GM23338 (cell line): ENCODE results near the gene PSMD14. TPM values are rescaled to one million over a fixed set of nuclear protein-coding genes. Genes with fewer than 3 reads are reported as not detected.

Source experiments
- ATAC-seq: fragments of 200-7000 bp; cut with Tn5 transposase; 3 replicates; pipeline ENCODE4 v1.9.1; 2020
- DNase-seq: peaks from one replicate; pipeline ENCODE4 v3.0.0-alpha.2; 2015; ENCODE audit warnings: low spot score
- H2AFZ ChIP-seq: fragments of 200-600 bp; sonication (generic); 2 replicates; pipeline ENCODE4 v1.8.0; 2016; ENCODE audit warnings: antibody characterized with exemption, mild to moderate bottlenecking, moderate library complexity
- H3F3A ChIP-seq: fragments of 200-600 bp; sonication (generic); replicated peaks from 2 replicates; pipeline ENCODE4 v1.8.0; 2017; ENCODE audit warnings: antibody characterized with exemption, mixed run types, low read depth
- H3K27ac ChIP-seq: fragments of 200-600 bp; sonication (generic); 2 replicates; pipeline ENCODE4 v1.6.1; 2016; ENCODE audit warnings: low read depth
- H3K27me3 ChIP-seq: fragments of 200-600 bp; sonication (generic); 2 replicates; pipeline ENCODE4 v1.8.0; 2016; ENCODE audit warnings: mild to moderate bottlenecking, mixed run types, moderate library complexity; ENCODE audit not compliant: insufficient read depth
- H3K36me3 ChIP-seq: fragments of 200-600 bp; sonication (generic); 2 replicates; pipeline ENCODE4 v1.8.0; 2016; ENCODE audit warnings: mild to moderate bottlenecking; ENCODE audit not compliant: insufficient read depth
- H3K4me1 ChIP-seq: fragments of 200-600 bp; sonication (generic); 2 replicates; pipeline ENCODE4 v1.8.0; 2016; ENCODE audit warnings: mild to moderate bottlenecking, moderate library complexity; ENCODE audit not compliant: insufficient read depth
- H3K4me2 ChIP-seq: fragments of 200-600 bp; sonication (generic); 2 replicates; pipeline ENCODE4 v1.7.1; 2017; ENCODE audit warnings: mixed run types
- H3K4me3 ChIP-seq: fragments of 200-600 bp; sonication (generic); 2 replicates; pipeline ENCODE4 v1.6.1; 2016; ENCODE audit warnings: mixed run types
- H3K79me2 ChIP-seq: fragments of 200-600 bp; sonication (generic); replicated peaks from 2 replicates; pipeline ENCODE4 v1.8.0; 2017; ENCODE audit warnings: mild to moderate bottlenecking; ENCODE audit not compliant: insufficient read depth
- H3K9me2 ChIP-seq: fragments of 200-600 bp; sonication (generic); 2 replicates; pipeline ENCODE4 v1.8.0; 2017; ENCODE audit not compliant: insufficient read depth
- H4K20me1 ChIP-seq: fragments of 200-600 bp; sonication (generic); replicated peaks from 2 replicates; pipeline ENCODE4 v1.8.0; 2017; ENCODE audit warnings: mild to moderate bottlenecking; ENCODE audit not compliant: insufficient read depth
- H3K27ac Mint-ChIP-seq: 2 replicates; pipeline ENCODE4 v1.8.0; 2020; ENCODE audit warnings: inconsistent platforms, mild to moderate bottlenecking, moderate library complexity, mixed read lengths
- H3K27me3 Mint-ChIP-seq: 3 replicates; pipeline ENCODE4 v1.8.0; 2022; ENCODE audit warnings: low read depth, mild to moderate bottlenecking, moderate library complexity, mixed read lengths, inconsistent platforms; ENCODE audit not compliant: insufficient read depth, poor library complexity
- H3K36me3 Mint-ChIP-seq: 3 replicates; pipeline ENCODE4 v1.8.0; 2021; ENCODE audit warnings: low read depth, mild to moderate bottlenecking, inconsistent platforms, moderate library complexity, mixed read lengths
- H3K4me1 Mint-ChIP-seq: 3 replicates; pipeline ENCODE4 v1.8.0; 2020; ENCODE audit warnings: mild to moderate bottlenecking, inconsistent platforms, mixed read lengths
- H3K4me3 Mint-ChIP-seq: 3 replicates; pipeline ENCODE4 v1.8.0; 2021; ENCODE audit warnings: moderate library complexity, mild to moderate bottlenecking, inconsistent platforms, mixed read lengths
- H3K9me3 Mint-ChIP-seq: 3 replicates; pipeline ENCODE4 v1.8.0; 2020; ENCODE audit warnings: moderate library complexity, mild to moderate bottlenecking, inconsistent platforms, mixed read lengths
- CREB1 ChIP-seq: fragments of 250-450 bp; sonication (Bioruptor Pico); IDR thresholded peaks from 2 replicates; pipeline ENCODE4 v1.5.0; 2020; ENCODE audit warnings: low read depth, mild to moderate bottlenecking, moderate library complexity
- EZH2 ChIP-seq: fragments of 200-600 bp; sonication (generic); IDR thresholded peaks from one replicate; pipeline ENCODE4 v1.8.0; 2017; ENCODE audit warnings: antibody characterized with exemption, mild to moderate bottlenecking, low read depth; ENCODE audit not compliant: unreplicated experiment
- EZH2phosphoT487 ChIP-seq: fragments of 200-600 bp; sonication (generic); IDR thresholded peaks from one replicate; pipeline ENCODE4 v1.8.1; 2018; ENCODE audit warnings: antibody characterized with exemption; ENCODE audit not compliant: unreplicated experiment
- JUNB ChIP-seq: IDR thresholded peaks from one replicate; pipeline ENCODE4 v1.6.1; 2016; ENCODE audit warnings: antibody characterized with exemption; ENCODE audit not compliant: unreplicated experiment
- NANOG ChIP-seq: IDR thresholded peaks from 2 replicates; pipeline ENCODE4 v1.6.1; 2016; ENCODE audit warnings: antibody characterized with exemption, borderline replicate concordance
- POLR2AphosphoS5 ChIP-seq: IDR thresholded peaks from 2 replicates; pipeline ENCODE4 v1.6.1; 2016; ENCODE audit warnings: antibody characterized with exemption, low read depth
- STAT1 ChIP-seq: IDR thresholded peaks from one replicate; pipeline ENCODE4 v1.6.1; 2016; ENCODE audit warnings: antibody characterized with exemption; ENCODE audit not compliant: unreplicated experiment
- ZNF114 ChIP-seq: fragments of 250-450 bp; sonication (Bioruptor Pico); IDR thresholded peaks from 2 replicates; pipeline ENCODE4 v1.5.0; 2020; ENCODE audit warnings: mild to moderate bottlenecking, moderate library complexity
- ZNF331 ChIP-seq: fragments of 250-450 bp; sonication (Bioruptor Pico); IDR thresholded peaks from 2 replicates; pipeline ENCODE4 v1.5.0; 2020; ENCODE audit warnings: low read depth, mild to moderate bottlenecking, moderate library complexity
- polyA plus RNA-seq: library from polyadenylated mRNA; unstranded; fragments of >200 nt; fragmentation: Nextera tagmentation; extraction: Ambion mirVana; gene quantifications from 2 replicates; pipeline ENCODE4 v1.2.1, GENCODE V29; 2016
- total RNA-seq: library from RNA; depleted of rRNA; stranded (reverse); fragments of >200 nt; shearing (Covaris generic); gene quantifications from 2 replicates; pipeline ENCODE4 v1.2.3, GENCODE V29; 2014
- TF ChIP-seq, protein P1 (sequence below): IDR thresholded peaks from one replicate; pipeline ENCODE4 v1.6.1; 2018; ENCODE audit warnings: antibody characterized with exemption; ENCODE audit not compliant: unreplicated experiment
- TF ChIP-seq, protein P2 (sequence below), 2 experiments: fragments of 200-600 bp in 1 of 2; sonication (generic) in 1 of 2; conservative IDR thresholded peaks; 2 replicates each; pipeline versions ENCODE4 v1.5.1 to v1.6.1; 2016 to 2017; ENCODE audit warnings: antibody characterized with exemption in 2 of 2, low read depth in 2 of 2, mild to moderate bottlenecking in 2 of 2, moderate library complexity in 1 of 2
- TF ChIP-seq, protein P3 (sequence below): IDR thresholded peaks from 2 replicates; pipeline ENCODE4 v1.6.1; 2016; ENCODE audit warnings: antibody characterized with exemption

PSMD14 gene
- total and polyA plus RNA-seq, 2 experiments from 2014 or later = 92.2 to 123 TPM

DNA sequence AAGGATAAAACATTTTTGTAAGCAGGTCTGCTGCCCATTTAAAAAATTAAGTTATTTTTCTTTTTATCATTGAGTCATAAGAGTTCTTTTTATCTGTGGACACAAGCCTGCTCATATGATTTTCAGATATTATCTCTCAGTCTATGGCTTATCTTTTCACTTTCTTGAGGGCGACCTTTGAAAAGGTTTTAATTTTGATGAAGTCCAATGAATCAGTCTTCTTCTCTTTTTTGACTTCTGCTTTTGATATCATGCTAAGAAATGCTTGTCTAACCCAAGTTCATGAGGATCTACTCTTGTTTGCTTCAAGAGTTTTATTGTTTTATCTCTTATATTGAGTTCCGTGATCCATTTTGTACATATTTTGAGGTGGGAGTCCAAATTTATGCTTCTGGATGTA is 36.5 kb downstream of the PSMD14 start:
- Histone ChIP-seq H3K36me3 (no peaks in the 10 kb centered on the region), H3K4me1 (peaks cover 19% of the 10 kb centered on the region), H2AFZ (no peak overlapping the region), H3K9me2 (no peaks in the 10 kb centered on the region), H3K27ac (no peak overlapping the region), H3K4me3 (no peak overlapping the region), H3F3A (no peaks in the 10 kb centered on the region), H3K27me3 (no peaks in the 10 kb centered on the region), H4K20me1 (peaks cover 14% of the 10 kb centered on the region), H3K4me2 (no peak overlapping the region), H3K79me2 (peaks cover 82% of the 10 kb centered on the region)
- Mint-ChIP-seq H3K4me3 (no peak overlapping the region), H3K9me3 (no peaks in the 10 kb centered on the region), H3K27ac (no peak overlapping the region), H3K27me3 (peaks cover 5% of the 10 kb centered on the region), H3K4me1 (peaks cover 42% of the 10 kb centered on the region), H3K36me3 (peaks cover 26% of the 10 kb centered on the region)
- no peak for DNase-seq
- no peak for ATAC-seq
- no peak for TF ChIP-seq NANOG
- TF ChIP-seq, protein P1, sequence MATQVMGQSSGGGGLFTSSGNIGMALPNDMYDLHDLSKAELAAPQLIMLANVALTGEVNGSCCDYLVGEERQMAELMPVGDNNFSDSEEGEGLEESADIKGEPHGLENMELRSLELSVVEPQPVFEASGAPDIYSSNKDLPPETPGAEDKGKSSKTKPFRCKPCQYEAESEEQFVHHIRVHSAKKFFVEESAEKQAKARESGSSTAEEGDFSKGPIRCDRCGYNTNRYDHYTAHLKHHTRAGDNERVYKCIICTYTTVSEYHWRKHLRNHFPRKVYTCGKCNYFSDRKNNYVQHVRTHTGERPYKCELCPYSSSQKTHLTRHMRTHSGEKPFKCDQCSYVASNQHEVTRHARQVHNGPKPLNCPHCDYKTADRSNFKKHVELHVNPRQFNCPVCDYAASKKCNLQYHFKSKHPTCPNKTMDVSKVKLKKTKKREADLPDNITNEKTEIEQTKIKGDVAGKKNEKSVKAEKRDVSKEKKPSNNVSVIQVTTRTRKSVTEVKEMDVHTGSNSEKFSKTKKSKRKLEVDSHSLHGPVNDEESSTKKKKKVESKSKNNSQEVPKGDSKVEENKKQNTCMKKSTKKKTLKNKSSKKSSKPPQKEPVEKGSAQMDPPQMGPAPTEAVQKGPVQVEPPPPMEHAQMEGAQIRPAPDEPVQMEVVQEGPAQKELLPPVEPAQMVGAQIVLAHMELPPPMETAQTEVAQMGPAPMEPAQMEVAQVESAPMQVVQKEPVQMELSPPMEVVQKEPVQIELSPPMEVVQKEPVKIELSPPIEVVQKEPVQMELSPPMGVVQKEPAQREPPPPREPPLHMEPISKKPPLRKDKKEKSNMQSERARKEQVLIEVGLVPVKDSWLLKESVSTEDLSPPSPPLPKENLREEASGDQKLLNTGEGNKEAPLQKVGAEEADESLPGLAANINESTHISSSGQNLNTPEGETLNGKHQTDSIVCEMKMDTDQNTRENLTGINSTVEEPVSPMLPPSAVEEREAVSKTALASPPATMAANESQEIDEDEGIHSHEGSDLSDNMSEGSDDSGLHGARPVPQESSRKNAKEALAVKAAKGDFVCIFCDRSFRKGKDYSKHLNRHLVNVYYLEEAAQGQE = no peak

DNA sequence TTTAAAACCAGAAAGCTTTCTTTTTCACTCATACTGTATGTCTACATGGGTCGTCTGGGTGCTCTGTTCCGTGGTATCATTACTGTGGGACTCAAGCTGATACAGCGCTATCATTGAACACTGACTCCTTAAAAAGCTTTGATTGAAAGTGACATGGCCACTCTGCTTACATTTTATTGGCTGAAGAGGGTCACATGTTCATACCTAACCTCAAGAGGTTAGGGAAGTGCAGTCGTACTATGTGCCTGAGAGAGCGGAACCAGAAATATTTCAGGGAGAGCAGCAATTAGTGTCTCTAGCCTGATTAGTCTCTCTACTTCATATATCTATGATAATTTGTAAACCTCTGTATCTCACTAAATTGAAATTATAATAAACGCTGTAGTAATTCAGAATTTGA is 43.5 kb downstream of the PSMD14 start:
- no peaks in the 10 kb centered on the region for H3K9me3 Mint-ChIP-seq
- no peak overlapping the region for H3K4me3 Mint-ChIP-seq
- no peak overlapping the region for H2AFZ ChIP-seq
- no peaks in the 10 kb centered on the region for H3K36me3 ChIP-seq
- peaks cover 65% of the 10 kb centered on the region for H3K4me1 Mint-ChIP-seq
- ATAC-seq = no peak
- H3K4me2 ChIP-seq = no peak overlapping the region
- H3K27ac Mint-ChIP-seq = no peak overlapping the region; the same call in 1 of the 2 replicates
- H3K27me3 Mint-ChIP-seq = no peaks in the 10 kb centered on the region
- H4K20me1 ChIP-seq = peaks cover 13% of the 10 kb centered on the region
- peaks cover 33% of the 10 kb centered on the region for H3K4me1 ChIP-seq
- no peaks in the 10 kb centered on the region for H3K36me3 Mint-ChIP-seq
- no peak overlapping the region for H3K4me3 ChIP-seq
- DNase-seq = no peak
- no peaks in the 10 kb centered on the region for H3K9me2 ChIP-seq
- no peak overlapping the region; the same call in 1 of the 2 replicates for H3K27ac ChIP-seq
- no peaks in the 10 kb centered on the region for H3K27me3 ChIP-seq
- H3K79me2 ChIP-seq = peaks cover 99% of the 10 kb centered on the region
- no peaks in the 10 kb centered on the region for H3F3A ChIP-seq
- TF ChIP-seq ZNF114 (no peak), NANOG (no peak), STAT1 (no peak), EZH2 (no peak), ZNF331 (no peak), JUNB (no peak), CREB1 (no peak), POLR2AphosphoS5 (no peak), EZH2phosphoT487 (no peak)
- TF ChIP-seq, protein P1 = no peak
- TF ChIP-seq, protein P2, sequence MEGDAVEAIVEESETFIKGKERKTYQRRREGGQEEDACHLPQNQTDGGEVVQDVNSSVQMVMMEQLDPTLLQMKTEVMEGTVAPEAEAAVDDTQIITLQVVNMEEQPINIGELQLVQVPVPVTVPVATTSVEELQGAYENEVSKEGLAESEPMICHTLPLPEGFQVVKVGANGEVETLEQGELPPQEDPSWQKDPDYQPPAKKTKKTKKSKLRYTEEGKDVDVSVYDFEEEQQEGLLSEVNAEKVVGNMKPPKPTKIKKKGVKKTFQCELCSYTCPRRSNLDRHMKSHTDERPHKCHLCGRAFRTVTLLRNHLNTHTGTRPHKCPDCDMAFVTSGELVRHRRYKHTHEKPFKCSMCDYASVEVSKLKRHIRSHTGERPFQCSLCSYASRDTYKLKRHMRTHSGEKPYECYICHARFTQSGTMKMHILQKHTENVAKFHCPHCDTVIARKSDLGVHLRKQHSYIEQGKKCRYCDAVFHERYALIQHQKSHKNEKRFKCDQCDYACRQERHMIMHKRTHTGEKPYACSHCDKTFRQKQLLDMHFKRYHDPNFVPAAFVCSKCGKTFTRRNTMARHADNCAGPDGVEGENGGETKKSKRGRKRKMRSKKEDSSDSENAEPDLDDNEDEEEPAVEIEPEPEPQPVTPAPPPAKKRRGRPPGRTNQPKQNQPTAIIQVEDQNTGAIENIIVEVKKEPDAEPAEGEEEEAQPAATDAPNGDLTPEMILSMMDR (conservative IDR thresholded peaks at IDR 0.05; ENCODE audit: low read depth in 2 of 2) = no peak
- TF ChIP-seq, protein P3, sequence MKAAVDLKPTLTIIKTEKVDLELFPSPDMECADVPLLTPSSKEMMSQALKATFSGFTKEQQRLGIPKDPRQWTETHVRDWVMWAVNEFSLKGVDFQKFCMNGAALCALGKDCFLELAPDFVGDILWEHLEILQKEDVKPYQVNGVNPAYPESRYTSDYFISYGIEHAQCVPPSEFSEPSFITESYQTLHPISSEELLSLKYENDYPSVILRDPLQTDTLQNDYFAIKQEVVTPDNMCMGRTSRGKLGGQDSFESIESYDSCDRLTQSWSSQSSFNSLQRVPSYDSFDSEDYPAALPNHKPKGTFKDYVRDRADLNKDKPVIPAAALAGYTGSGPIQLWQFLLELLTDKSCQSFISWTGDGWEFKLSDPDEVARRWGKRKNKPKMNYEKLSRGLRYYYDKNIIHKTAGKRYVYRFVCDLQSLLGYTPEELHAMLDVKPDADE = no peak
